Colonic mucosa (tissue), 4 donors: ENCODE measurements around the gene CCDC88A. TPM values are rescaled to one million over a fixed set of nuclear protein-coding genes. Genes with fewer than 3 reads are reported as not detected.
"Not testable (repeated sequence)": the region's sequence is repeated elsewhere in the genome, so short reads cannot be mapped to it uniquely, and the experiment has no call there.

Source experiments
- DNase-seq: peaks from one replicate; pipeline ENCODE4 v3.0.0-alpha.2; 2020
- H3K27ac ChIP-seq: fragments of 200-600 bp; one replicate; pipeline ENCODE4 v1.8.0; 2021
- H3K27me3 ChIP-seq: fragments of 200-600 bp; one replicate; pipeline ENCODE4 v1.8.0; 2021
- H3K36me3 ChIP-seq: fragments of 200-600 bp; one replicate; pipeline ENCODE4 v1.8.0; 2021
- H3K4me1 ChIP-seq: fragments of 200-600 bp; one replicate; pipeline ENCODE4 v1.8.0; 2021; ENCODE audit warnings: mild to moderate bottlenecking
- H3K4me3 ChIP-seq: fragments of 200-600 bp; one replicate; pipeline ENCODE4 v1.8.0; 2021
- H3K9ac ChIP-seq, 2 donors: one replicate each; pipeline ENCODE4 v1.7.0; 2013; ENCODE audit warnings: control low read depth in 2 of 2, low read depth in 2 of 2, low read length in 2 of 2
- H3K9me3 ChIP-seq: fragments of 200-600 bp; one replicate; pipeline ENCODE4 v1.8.0; 2021
- intact Hi-C: fragments of 100-400 bp; cut with DNase I; formaldehyde crosslinking; loops from one replicate; pipeline ENCODE4 v1.14.1; 2022
- total RNA-seq, 2 donors: library from RNA; stranded (reverse); fragmentation: NEBNext Ultra II Directional in 1 of 2; extraction: Animal tissue kit (Norgen Biotek cat#: 25700) in 1 of 2; gene quantifications; one replicate each; pipeline ENCODE4 v1.2.1, GENCODE V29; 2021
- TF ChIP-seq, protein P1 (sequence below): fragments of 200-600 bp; IDR thresholded peaks from one replicate; pipeline ENCODE4 v1.8.0; 2022; ENCODE audit warnings: antibody characterized with exemption, mild to moderate bottlenecking
- donor health status: healthy.
- donor health status: DM: no; HTN: no; CAD: no.
- donor health status: DM: no; HTN: no; CAD: no.

CCDC88A gene
- total RNA-seq, 2 donors from 2014 or later, result 4.2 to 11.4 TPM

DNA sequence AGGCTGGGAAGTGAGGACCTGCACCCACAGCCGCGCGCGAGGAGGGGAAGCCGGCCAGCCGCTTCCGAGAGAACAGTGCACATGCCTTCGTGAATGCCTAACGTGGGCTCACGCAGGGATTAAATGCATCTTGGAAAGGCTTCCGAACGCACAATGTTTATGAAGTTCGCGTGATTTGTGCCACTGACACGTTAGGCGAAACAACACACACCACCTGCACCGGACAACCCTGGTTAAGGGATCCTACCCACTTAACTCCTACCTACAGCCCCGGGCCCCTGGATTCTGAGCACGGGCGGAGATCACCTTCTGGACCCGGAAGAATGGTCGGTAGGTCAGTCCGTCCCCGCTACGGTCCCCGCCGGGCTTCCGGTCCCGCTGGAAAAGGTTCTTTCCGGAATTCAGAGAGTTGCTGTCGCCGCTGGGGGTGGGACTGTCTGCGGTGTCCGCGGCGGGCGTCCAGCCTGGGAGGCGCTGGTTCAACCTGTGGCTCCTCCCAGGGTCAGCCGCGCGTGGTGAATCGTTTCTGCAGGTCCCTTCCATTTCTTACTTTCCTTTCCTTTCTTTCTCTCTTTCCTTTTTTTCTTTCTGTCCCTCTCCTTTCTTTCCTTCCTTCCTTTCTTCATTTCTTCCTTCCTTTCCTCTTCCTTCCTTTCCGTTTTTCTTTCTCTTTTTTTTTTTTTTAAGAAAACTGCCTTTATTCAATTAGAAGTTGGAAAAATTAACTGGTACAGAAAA lies 150.6 kb downstream of the CCDC88A start, which contains the start of gene MTIF2:
MTIF2 (minus strand) TSS at position 325 of the 738 bp plus-strand sequence. CDS start 5,373 bp downstream, outside the sequence.
- Histone ChIP-seq H3K36me3 (no peaks in the 10 kb centered on the region), H3K27me3 (no peaks in the 10 kb centered on the region), H3K9ac (peak within 1 kb of the TSS; percentile 72 to 82), H3K9me3 (no peaks in the 10 kb centered on the region), H3K27ac (peak within 1 kb of the TSS; percentile 85), H3K4me1 (peaks cover 5% of the 10 kb centered on the region), H3K4me3 (peak within 1 kb of the TSS; percentile 61)
- peak; percentile 97 for DNase-seq
- TF ChIP-seq, protein P1, sequence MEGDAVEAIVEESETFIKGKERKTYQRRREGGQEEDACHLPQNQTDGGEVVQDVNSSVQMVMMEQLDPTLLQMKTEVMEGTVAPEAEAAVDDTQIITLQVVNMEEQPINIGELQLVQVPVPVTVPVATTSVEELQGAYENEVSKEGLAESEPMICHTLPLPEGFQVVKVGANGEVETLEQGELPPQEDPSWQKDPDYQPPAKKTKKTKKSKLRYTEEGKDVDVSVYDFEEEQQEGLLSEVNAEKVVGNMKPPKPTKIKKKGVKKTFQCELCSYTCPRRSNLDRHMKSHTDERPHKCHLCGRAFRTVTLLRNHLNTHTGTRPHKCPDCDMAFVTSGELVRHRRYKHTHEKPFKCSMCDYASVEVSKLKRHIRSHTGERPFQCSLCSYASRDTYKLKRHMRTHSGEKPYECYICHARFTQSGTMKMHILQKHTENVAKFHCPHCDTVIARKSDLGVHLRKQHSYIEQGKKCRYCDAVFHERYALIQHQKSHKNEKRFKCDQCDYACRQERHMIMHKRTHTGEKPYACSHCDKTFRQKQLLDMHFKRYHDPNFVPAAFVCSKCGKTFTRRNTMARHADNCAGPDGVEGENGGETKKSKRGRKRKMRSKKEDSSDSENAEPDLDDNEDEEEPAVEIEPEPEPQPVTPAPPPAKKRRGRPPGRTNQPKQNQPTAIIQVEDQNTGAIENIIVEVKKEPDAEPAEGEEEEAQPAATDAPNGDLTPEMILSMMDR, result no peak
- intact Hi-C loops, result loop anchor here (2.0 kb wide), 1 partner anchor 38 kb away; no protein-coding TSS in a partner anchor

- Histone ChIP-seq H3K27me3 (no peaks in the 10 kb centered on the region), H3K9ac (peak overlapping the region; percentile 72 to 82), H3K27ac (peak overlapping the region; percentile 85), H3K4me3 (peak overlapping the region; percentile 61), H3K36me3 (peaks cover 3% of the 10 kb centered on the region), H3K9me3 (no peaks in the 10 kb centered on the region), H3K4me1 (peaks cover 5% of the 10 kb centered on the region)
- DNase-seq, result no peak
- TF ChIP-seq, protein P1, result no peak
- intact Hi-C loops, result loop anchor here (2.0 kb wide), 1 partner anchor 38 kb away; no protein-coding TSS in a partner anchor
Measured at GRCh38 chr2:55268288-55268906, 151.3 kb downstream of the CCDC88A start.

- DNase-seq, H3K27ac ChIP-seq, H3K36me3 ChIP-seq, H3K9me3 ChIP-seq, H3K4me3 ChIP-seq, H3K27me3 ChIP-seq, intact Hi-C loops, H3K4me1 ChIP-seq, H3K9ac ChIP-seq: not testable (repeated sequence)
Measured at GRCh38 chr2:55259586-55259985, 160.1 kb downstream of the CCDC88A start.

- intact Hi-C loops, result no loop called here
Measured at GRCh38 chr2:55252832-55253231, 166.8 kb downstream of the CCDC88A start.

GRCh38 chr2:55247025-55247424 lies 172.6 kb downstream of the CCDC88A start:
- no peak for DNase-seq
- TF ChIP-seq, protein P1, result no peak
- Histone ChIP-seq H3K9ac (no peak overlapping the region), H3K27me3 (no peaks in the 10 kb centered on the region), H3K9me3 (no peaks in the 10 kb centered on the region), H3K27ac (no peak overlapping the region), H3K4me1 (no peaks in the 10 kb centered on the region), H3K36me3 (peaks cover 5% of the 10 kb centered on the region), H3K4me3 (no peak overlapping the region)
- intact Hi-C loops, result no loop called here

More at GRCh38 chr2:55252832-55253231, 166.8 kb downstream of the CCDC88A start:
- no peak overlapping the region for H3K4me3 ChIP-seq
- H3K36me3 ChIP-seq, result no peaks in the 10 kb centered on the region
- DNase-seq, result no peak
- H3K27ac ChIP-seq, result no peak overlapping the region
- H3K4me1 ChIP-seq, result no peaks in the 10 kb centered on the region
- no peaks in the 10 kb centered on the region for H3K9me3 ChIP-seq
- TF ChIP-seq, protein P1, result no peak
- no peak overlapping the region for H3K9ac ChIP-seq
- no peaks in the 10 kb centered on the region for H3K27me3 ChIP-seq
